GM19452 (cell line): ENCODE measurements around the gene ZNF333.
"Not testable (repeated sequence)": the region's sequence is repeated elsewhere in the genome, so short reads cannot be mapped to it uniquely, and the experiment has no call there.

Experiments used
- ATAC-seq: cut with Tn5 transposase; IDR thresholded peaks from one replicate; pipeline ENCODE4 v1.9.1; 2021; ENCODE audit not compliant: unreplicated experiment

The ZNF333 gene

GRCh38 chr19:14695471-14695870, 5.6 kb downstream of the ZNF333 start:
- no peak for ATAC-seq

GRCh38 chr19:14699641-14700040, 9.8 kb downstream of the ZNF333 start:
- ATAC-seq: no peak

DNA sequence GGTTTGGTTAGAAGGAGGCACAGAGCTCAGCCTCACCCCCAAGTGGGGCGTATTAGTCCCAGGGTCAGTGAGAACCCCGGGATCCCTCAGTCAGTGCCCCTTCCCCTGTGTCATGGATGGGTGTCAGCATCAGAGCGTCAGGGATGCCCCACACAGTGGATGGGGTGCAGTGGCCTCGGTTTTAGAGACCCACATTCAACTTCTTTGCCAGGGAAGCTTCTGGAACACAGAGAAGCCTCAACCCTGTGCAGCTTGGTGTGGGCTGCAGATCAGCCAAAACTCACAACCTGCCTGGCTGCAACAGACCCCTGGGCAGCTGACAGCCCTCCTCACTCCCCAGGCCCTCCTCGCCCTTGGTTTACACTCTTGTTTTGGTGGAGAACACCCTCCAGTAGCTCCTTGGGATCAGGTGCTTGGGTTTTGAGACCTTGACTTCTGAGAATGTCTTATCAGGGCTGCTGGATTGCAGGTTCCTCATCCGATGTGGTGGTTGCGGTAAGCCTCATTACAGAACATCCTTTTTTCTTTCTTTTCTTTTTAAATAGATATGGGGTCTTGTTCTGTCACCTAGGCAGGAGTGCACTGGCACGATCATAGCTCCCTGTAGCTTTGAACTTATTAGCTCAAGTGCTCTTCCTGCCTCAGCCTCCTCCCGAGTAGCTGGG, 11.0 kb downstream of the ZNF333 start:
- no peak for ATAC-seq

DNA sequence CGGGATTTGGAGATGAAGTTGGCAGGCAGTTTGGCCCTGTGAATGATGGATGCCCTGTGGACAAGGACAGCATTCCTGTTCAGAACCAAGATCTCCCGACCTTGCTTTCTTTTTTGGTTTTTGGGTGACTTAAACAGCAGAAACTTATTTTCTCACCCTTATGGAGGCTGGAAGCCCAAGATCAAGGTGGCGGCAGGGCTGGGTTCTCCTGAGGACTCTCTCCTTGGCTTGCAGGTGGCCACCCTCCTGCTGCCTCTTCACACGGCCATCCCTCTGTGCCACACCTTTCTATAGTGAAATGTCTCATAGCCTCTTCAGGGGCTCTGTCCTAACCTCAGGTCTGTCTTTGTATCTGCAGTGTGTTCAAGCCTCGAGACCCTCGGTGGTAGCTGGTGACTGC, 14.0 kb downstream of the ZNF333 start:
- ATAC-seq: no peak

GRCh38 chr19:14704450-14704849, 14.6 kb downstream of the ZNF333 start:
- no peak for ATAC-seq

GRCh38 chr19:14715841-14716240, 26.0 kb downstream of the ZNF333 start:
- ATAC-seq: no peak

- ATAC-seq: no peak
Observed at GRCh38 chr19:14718522-14719116, 28.8 kb downstream of the ZNF333 start.

DNA sequence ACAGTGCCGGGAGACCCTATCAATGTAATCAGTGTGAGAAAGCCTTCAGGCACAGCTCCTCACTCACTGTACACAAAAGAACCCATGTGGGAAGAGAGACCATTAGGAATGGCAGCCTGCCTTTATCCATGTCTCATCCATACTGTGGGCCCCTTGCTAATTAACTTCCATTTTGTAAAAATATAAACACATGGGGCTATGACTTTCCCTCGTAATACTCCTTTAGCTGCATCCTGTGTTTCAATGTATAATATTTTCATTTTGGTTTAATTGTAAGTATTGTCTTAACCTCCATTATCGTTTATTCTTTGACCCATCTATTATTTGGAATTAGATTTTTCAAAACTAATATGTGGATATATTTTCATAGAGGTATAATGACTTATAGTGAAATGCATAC, 29.3 kb downstream of the ZNF333 start:
- no peak for ATAC-seq

DNA sequence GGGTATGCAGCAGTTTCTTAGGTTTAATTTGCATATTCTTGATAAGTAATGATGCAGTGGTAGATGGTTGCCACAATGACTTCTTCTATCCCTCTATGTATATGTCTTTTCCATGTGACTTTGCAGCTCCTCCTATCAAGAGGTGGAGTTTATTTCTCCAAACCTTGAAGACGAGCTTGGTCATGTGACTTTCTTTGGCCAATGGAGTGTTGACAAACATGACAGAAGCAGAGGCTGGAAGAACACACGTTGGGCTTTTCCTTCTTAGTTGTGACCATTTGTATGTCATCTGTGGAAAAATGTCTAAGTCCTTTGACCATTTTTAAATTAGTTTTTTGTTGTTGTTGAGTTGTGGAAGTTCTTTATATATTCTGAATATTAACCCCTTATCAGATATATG, 32.3 kb downstream of the ZNF333 start:
- no peak for ATAC-seq

DNA sequence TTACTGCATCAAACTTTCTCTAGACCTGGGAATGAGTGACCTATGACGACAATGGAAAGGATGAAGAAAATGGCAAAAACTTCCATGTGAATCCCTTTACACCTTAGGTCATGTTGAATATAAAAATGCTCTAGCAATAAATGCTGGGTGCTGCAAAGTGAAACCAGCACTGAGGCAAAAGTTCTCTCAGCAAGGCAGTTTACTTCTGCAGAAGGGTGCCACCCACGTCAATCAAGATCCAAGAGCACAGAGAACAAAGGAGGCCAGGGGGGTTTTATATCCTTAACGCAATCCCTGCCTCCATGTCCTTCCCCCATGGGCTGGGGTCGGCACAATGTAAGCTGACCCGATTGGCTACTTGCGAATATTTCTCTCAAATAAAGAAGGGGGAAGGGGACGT, 38.7 kb downstream of the ZNF333 start:
- ATAC-seq: no peak

DNA sequence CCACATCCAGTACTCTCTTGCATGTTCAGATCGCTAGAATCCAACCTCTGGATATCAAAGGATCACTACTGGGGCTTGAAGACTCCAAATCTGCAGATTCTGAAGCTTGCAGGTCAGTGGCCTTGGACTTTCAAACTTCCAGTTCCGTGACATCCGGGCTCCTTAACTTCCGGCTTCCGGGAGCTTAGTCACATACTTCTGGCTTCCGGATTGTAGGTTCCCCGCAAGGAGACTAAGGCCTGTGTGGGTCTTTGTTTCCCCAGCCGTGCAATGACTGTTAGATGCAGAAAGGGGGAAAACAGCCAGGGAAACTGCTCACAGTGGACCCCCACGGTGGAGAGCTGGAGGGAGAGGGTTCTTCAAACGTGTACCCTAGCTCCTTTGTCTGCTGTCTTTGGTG, 41.4 kb downstream of the ZNF333 start:
- no peak for ATAC-seq

DNA sequence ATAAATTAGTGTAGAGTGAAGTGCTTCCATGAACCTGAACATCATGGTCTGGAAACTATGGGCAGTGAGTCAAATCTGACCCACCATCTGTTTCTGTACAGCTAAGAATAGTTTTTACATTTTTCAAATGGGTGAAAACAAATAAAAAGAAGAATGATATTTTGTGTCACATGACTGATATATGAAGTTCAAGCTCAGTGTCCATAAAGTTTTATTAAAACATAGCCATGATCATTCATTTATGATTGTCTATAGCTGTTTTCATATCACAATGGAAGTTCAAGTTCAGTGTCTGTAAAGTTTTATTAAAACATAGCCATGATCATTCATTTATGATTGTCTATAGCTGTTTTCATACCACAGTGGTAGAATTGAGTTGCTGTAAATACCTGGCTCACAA, 42.7 kb downstream of the ZNF333 start:
- ATAC-seq: no peak

- no peak for ATAC-seq
Observed at GRCh38 chr19:14733574-14733973, 43.7 kb downstream of the ZNF333 start.

- no peak for ATAC-seq
Observed at GRCh38 chr19:14735915-14736314, 46.1 kb downstream of the ZNF333 start.

GRCh38 chr19:14746886-14747285, 57.0 kb downstream of the ZNF333 start:
- no peak for ATAC-seq

DNA sequence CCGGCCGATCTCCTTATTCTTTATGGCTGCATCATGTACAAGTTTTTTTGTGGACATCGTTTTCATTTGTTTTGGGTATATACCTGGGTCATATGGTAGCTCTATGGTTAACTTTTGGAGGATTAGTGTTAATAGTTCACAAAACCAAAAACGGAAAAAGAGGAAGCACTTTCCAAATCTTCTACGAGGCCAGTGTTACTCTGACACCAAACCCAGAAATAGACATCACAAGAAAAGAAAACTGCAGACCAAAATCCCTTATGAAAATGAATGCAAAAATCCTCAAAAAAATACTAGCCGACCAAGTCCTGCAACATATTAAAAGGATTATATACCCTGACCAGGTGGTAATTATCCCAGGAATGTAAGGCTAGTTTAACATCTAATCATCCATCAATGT, 58.8 kb downstream of the ZNF333 start:
- no peak for ATAC-seq

GRCh38 chr19:14758816-14759215, 69.0 kb downstream of the ZNF333 start:
- no peak for ATAC-seq

DNA sequence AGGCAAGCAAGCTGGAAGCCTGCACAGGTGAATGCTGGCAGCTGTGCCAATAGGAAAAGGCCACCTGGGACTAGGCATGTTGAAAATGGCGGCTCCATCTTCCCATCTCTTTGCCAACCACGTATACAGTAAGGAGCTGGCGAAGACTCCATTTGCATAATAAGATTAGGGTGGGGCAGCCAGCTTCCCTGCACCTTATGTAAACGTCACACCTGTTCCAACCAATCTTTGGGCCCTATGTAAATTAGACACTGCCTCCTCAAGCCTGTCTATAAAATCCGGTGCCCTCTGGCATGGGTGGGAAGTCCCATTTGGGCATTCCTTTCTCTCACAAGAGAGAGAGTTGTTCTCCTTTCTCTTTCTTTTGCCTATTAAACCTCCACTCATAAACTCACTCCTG, 71.8 kb downstream of the ZNF333 start:
- ATAC-seq: no peak

- ATAC-seq: no peak
Observed at GRCh38 chr19:14762111-14762510, 72.3 kb downstream of the ZNF333 start.

- ATAC-seq: no peak
Observed at GRCh38 chr19:14763497-14764145, 73.8 kb downstream of the ZNF333 start.

- no peak for ATAC-seq
Observed at GRCh38 chr19:14764401-14764800, 74.6 kb downstream of the ZNF333 start.

DNA sequence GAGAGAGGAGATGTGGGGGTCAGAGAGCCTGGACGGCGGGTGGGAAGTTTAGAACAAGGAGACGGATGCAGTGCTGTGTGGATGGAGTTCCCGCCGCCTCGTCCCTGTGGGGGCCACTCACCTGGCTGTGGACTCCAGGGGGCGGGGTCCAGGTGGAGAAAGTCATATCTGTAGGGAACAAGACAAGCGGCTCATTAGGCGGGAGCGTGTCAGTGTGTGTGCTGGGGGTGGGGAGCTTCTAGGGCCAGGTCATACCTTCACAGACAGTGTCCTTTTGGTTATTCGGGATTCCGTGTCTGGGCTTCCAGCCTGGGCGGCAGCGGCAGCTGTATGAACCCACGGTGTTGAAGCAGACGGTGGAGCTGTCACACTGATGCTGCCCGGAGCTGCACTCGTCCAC, 75.6 kb downstream of the ZNF333 start:
- ATAC-seq: not testable (repeated sequence)

- ATAC-seq: not testable (repeated sequence)
Observed at GRCh38 chr19:14765841-14766240, 76.0 kb downstream of the ZNF333 start.
